Activated CD4-positive, CD25-positive, alpha-beta regulatory T cell (primary cell): ENCODE results near the gene FSTL1.

Source experiments
- DNase-seq, 4 experiments: peaks; one replicate each; lab custom pipeline; 2025; lab: John Stamatoyannopoulos, UW

Gene FSTL1

DNA sequence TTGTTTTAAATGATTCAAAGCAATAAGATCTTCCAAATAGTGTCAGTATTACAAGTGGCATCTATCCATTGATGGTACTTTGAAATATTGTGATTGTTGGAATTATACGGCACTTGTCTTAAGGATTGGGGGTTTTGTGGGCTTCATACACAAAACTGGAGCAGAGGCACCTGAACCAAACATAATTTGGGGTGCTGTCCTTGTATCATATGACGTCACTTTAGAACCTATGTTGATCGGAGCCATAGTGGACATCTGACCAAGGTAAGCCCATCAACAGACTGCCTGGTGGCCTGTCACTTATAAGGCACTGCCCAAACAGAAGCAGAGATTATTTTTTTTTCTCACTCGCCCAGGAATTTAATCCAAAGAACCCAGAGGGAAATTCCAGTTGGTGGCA is 98.8 kb downstream of the FSTL1 start:
- DNase-seq: no peak

DNA sequence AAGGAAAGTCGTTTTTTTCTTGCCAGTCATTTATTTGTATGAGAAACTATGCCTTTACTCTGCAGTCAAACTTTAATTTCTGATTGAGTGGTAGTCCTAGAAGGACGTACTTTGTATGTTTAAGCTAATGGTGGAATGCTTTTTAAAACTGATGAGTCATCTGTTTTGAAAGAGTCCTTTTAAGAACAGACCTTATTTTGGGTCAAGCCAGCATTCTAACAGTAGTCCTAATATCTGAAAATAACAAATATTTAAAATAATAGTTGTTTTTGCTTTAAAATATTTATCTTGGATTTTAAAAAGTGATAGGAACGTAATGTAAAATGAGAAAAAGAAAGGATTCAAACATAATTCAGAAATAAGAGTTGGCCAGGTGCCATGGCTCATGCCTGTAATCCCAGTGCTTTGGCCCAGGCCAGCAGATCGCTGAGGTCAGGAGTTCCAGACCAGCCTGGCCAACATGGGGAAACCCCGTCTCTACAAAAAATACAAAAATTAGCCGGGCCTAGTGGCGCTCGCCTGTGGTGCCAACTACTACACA is 100.3 kb downstream of the FSTL1 start:
- no peak for DNase-seq

DNA sequence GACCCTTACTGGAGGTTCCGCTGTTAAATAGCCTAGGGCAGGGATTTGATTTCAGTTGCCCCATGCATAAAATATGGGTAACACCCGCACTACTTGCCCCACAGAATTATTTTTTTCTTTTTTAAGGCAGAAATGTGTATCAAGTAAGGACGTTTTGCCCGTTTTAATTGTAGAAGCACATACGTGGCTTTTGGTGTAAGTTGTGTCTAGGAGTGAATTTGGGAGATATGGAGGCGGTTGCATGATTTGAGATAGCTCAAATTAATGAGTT is 101.0 kb downstream of the FSTL1 start:
- DNase-seq: no peak

DNA sequence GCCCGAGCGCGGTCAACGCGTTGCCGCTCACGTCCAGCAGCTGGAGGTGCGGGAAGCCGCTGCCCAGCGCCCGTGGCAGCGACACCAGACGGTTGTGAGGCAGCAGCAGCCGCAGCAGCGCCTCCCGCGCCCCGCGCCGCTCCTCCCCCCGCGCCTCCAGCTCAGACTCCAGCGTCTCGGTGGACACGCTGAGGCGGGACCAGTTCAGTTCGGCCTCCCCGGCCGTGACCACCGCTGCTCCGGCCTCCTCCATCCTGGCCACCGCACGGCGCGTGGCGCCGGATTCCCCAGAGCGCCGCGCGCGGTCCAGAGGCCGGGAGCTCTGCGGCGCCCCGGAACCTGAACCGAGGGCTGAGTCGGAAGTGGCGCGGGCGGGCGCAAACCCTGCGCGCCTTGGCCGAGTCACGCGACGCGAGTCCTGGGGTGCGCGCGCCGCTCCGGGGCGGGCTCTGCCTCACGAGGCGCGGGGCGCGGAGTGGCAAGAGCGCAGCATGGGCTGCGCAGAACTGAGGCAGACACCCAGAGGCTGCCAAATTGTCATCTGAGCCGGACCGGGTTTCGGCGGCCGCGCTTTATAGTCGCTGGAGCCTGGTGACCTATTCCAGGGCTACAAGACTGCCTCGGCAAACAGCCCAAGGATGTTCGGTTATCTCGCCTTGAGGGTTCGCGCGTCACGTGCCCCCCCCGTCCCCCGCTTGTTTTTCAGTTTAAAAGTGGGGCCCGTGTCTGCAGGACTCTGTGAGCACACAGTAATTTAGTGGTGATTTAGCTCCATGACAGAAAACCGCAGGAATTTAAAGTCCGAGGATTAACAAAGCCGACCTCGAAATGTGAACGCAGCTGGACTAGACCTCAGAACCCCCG is 101.6 kb downstream of the FSTL1 start, which contains the start of gene LRRC58:
Gene LRRC58 (minus strand): TSS at position 364 of the 864 bp plus-strand sequence. CDS start 111 bp downstream, at position 253.
- DNase-seq: peak; percentile 75 to 86 (median 80)

DNA sequence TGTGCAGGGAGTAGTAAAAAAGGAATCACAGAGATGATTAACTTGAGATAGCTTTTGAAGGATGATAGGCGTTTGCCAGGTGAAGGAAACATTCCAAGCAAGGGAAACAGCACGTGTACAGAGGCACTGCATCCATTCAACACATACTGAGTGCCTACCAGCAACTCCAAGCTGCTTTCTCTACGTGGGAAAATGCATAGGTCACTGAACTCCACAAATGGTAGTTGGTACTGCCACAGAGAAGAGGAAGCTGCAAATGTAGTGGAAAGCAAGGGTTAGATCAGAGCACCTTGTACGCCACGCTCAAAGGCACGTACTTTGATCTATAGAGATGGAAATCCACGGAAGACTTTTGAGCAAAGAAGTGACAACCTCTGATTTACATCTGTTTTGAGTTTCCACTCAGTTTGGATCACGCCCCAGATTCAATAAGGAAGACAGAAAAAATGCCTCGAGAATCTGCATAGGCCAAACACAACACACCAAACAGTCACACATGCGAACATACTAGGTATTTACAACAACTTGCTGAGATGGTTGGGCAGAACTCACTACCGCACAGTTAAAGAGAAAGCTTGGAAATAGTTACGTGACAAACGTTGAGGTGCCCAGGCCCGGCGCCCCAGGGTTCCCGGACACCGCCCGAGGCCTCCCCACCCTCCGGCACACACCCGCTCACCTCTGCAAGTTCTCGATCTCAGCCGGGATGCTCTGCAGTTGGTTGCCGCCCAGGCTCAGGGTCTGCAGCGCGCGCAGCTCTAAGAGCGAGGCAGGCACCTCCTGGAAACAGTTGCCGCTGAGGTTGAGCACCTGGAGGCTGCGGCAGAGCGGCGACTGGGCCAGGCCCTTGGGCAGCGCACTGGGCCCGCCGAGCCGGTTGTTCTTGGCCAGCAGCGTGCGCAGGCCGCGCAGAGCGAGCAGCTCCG is 102.5 kb downstream of the FSTL1 start:
- peak in 3 of 4 experiments; percentile 18 to 45 (median 40) for DNase-seq

DNA sequence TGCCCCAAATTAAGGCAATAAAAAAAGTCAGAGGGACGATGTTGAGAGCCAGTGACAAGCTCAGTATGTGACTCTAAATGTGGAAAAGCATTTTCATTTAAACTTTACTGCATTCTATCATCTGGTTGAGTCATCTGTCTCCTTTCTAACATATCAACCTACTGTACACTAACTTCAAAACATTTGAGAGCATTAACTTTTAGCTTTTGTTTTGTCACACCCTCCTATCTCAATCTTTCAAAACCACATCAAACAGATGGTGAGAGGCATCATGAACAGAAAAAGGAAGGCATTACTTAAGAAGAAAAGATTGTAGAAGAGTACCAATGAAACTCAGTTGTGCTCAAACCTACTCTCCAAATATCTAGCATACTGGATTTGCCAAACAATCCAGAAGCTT is 106.4 kb downstream of the FSTL1 start:
- DNase-seq: no peak
